ENCODE measurements around the gene TRIM71.

- TF ChIP-seq CTCF (IDR thresholded peaks at IDR 0.05) = no peak
- no peak for TF ChIP-seq POLR2AphosphoS5 (IDR thresholded peaks at IDR 0.05)
Observed at GRCh38 chr3:32892625-32893598, 75.1 kb downstream of the TRIM71 start.
